DOHH2 (cell line): ENCODE results near the gene CD164L2.

Source experiments
- H3F3A ChIP-seq: fragments of 200-600 bp; sonication (generic), shearing (Covaris generic); 2 replicates; pipeline ENCODE4 v1.6.0; 2016; ENCODE audit warnings: antibody characterized with exemption, mild to moderate bottlenecking; ENCODE audit not compliant: control insufficient read depth, insufficient read depth
- H3K27ac ChIP-seq: fragments of 200-600 bp; sonication (generic); 2 replicates; pipeline ENCODE4 v1.5.1; 2014; ENCODE audit warnings: low read depth, mild to moderate bottlenecking, low read length, moderate library complexity
- H3K27me3 ChIP-seq: fragments of 200-600 bp; sonication (generic); 2 replicates; pipeline ENCODE4 v1.6.1; 2014; ENCODE audit warnings: mild to moderate bottlenecking, low read length, mixed read lengths; ENCODE audit not compliant: control insufficient read depth
- H3K36me3 ChIP-seq: fragments of 200-600 bp; sonication (generic); 2 replicates; pipeline ENCODE4 v1.6.1; 2014; ENCODE audit warnings: mild to moderate bottlenecking, low read length, moderate library complexity, mixed read lengths; ENCODE audit not compliant: control insufficient read depth
- H3K4me1 ChIP-seq: fragments of 200-600 bp; sonication (generic); 2 replicates; pipeline ENCODE4 v1.6.1; 2014; ENCODE audit warnings: mild to moderate bottlenecking, low read length, mixed read lengths; ENCODE audit not compliant: control insufficient read depth
- H3K4me2 ChIP-seq: fragments of 200-600 bp; sonication (generic); 2 replicates; pipeline ENCODE4 v1.6.0; 2014; ENCODE audit warnings: mild to moderate bottlenecking, low read length, moderate library complexity
- H3K4me3 ChIP-seq: fragments of 200-600 bp; sonication (generic); 2 replicates; pipeline ENCODE4 v1.5.1; 2014; ENCODE audit warnings: mild to moderate bottlenecking, low read length, mixed read lengths
- H3K79me2 ChIP-seq: fragments of 200-600 bp; sonication (generic); 2 replicates; pipeline ENCODE4 v1.6.1; 2014; ENCODE audit warnings: mild to moderate bottlenecking, low read length, mixed read lengths; ENCODE audit not compliant: control insufficient read depth
- H3K9me2 ChIP-seq: fragments of 200-600 bp; sonication (generic); replicated peaks from 2 replicates; pipeline ENCODE4 v1.6.1; 2014; ENCODE audit warnings: mild to moderate bottlenecking, low read length, mixed read lengths; ENCODE audit not compliant: control insufficient read depth
- H3K9me3 ChIP-seq: fragments of 200-600 bp; sonication (generic); 2 replicates; pipeline ENCODE4 v1.6.1; 2014; ENCODE audit warnings: antibody characterized with exemption, low read length, mixed read lengths; ENCODE audit not compliant: control insufficient read depth, insufficient read depth
- H4K20me1 ChIP-seq: fragments of 200-600 bp; sonication (generic); 2 replicates; pipeline ENCODE4 v1.6.0; 2014; ENCODE audit warnings: low read depth, mild to moderate bottlenecking, antibody characterized with exemption, low read length, moderate library complexity; ENCODE audit not compliant: control insufficient read depth, insufficient read depth
- EZH2phosphoT487 ChIP-seq: fragments of 200-600 bp; sonication (generic); IDR thresholded peaks from 2 replicates; pipeline ENCODE4 v1.6.1; 2017; ENCODE audit warnings: borderline replicate concordance, mild to moderate bottlenecking, antibody characterized with exemption, low read length, moderate library complexity, mixed read lengths
- TF ChIP-seq, protein P1 (sequence below): fragments of 200-600 bp; sonication (generic); IDR thresholded peaks from one replicate; pipeline ENCODE4 v1.5.1; 2014; ENCODE audit warnings: antibody characterized with exemption, mild to moderate bottlenecking, low read depth, low read length; ENCODE audit not compliant: poor library complexity, severe bottlenecking

Gene CD164L2

GRCh38 chr1:27383661-27384060 lies 528 bp upstream of the CD164L2 start:
- no peak overlapping the region for H3K4me3 ChIP-seq
- no peaks in the 10 kb centered on the region for H3K9me2 ChIP-seq
- H4K20me1 ChIP-seq = no peaks in the 10 kb centered on the region
- H3K4me1 ChIP-seq = no peaks in the 10 kb centered on the region
- peaks cover 19% of the 10 kb centered on the region for H3K27me3 ChIP-seq
- H3K27ac ChIP-seq = no peak overlapping the region
- H3K9me3 ChIP-seq = no peaks in the 10 kb centered on the region
- no peaks in the 10 kb centered on the region for H3K79me2 ChIP-seq
- H3K4me2 ChIP-seq = no peak overlapping the region
- H3F3A ChIP-seq = no peaks in the 10 kb centered on the region
- no peaks in the 10 kb centered on the region for H3K36me3 ChIP-seq
- TF ChIP-seq, protein P1, sequence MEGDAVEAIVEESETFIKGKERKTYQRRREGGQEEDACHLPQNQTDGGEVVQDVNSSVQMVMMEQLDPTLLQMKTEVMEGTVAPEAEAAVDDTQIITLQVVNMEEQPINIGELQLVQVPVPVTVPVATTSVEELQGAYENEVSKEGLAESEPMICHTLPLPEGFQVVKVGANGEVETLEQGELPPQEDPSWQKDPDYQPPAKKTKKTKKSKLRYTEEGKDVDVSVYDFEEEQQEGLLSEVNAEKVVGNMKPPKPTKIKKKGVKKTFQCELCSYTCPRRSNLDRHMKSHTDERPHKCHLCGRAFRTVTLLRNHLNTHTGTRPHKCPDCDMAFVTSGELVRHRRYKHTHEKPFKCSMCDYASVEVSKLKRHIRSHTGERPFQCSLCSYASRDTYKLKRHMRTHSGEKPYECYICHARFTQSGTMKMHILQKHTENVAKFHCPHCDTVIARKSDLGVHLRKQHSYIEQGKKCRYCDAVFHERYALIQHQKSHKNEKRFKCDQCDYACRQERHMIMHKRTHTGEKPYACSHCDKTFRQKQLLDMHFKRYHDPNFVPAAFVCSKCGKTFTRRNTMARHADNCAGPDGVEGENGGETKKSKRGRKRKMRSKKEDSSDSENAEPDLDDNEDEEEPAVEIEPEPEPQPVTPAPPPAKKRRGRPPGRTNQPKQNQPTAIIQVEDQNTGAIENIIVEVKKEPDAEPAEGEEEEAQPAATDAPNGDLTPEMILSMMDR = no peak
- no peak for TF ChIP-seq EZH2phosphoT487

- Histone ChIP-seq H3K27ac (no peak overlapping the region), H4K20me1 (no peaks in the 10 kb centered on the region), H3F3A (no peaks in the 10 kb centered on the region; the same call in 1 of the 2 replicates), H3K4me3 (no peak overlapping the region), H3K27me3 (peaks cover 19% of the 10 kb centered on the region), H3K36me3 (no peaks in the 10 kb centered on the region), H3K9me2 (no peaks in the 10 kb centered on the region), H3K79me2 (no peaks in the 10 kb centered on the region), H3K4me1 (no peaks in the 10 kb centered on the region), H3K9me3 (no peaks in the 10 kb centered on the region), H3K4me2 (no peak overlapping the region)
- TF ChIP-seq, protein P1 = no peak
- TF ChIP-seq EZH2phosphoT487 = no peak
These were observed 967 bp downstream of the CD164L2 start for GRCh38 chr1:27381969-27382762.

DNA sequence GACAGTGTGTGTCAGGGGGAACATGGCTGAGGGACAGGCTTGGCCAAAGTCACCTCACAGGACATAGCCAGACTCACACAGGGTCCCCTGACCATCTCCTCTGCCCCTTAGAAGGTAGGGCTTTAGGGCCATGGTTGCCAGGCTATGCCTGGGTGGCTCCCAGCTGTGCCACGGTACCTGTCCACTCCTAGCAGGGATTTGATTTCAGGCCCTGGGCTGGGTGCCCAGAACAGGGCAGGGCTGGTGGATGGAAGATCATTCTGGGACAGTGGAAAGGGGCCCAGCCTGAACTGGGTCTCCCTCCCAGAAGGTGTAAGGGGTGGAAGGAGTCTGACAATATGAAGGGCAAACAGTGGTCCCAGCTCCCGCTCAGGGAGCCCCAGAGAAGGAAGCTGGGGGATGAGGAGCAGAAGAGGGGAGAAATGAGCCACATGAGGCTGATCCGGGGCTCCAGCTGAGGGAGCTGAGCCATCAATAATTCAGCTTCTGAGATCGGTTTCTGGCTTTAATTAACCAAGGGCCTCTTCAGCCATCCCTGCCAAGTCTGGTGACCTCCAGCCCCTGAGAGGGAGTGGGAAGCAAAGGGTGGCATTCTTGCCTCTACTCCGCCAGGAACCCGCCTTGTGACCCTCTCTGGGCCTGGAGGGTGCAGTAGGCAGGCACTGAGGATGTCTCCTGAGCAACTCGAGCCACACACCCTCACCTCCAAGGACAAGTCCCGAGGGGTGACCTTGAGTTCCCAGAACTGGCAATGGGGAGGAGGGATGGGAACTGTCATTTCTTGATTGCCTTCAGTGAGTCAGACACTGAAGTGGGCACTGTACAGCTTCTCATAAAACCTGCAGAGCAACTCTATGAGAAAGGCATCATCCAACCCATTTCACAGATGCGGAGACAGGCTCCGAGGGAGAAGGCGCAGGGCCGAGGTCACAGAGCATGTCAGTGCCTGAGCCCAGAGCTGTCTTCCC lies 2.1 kb downstream of the CD164L2 start:
- no peaks in the 10 kb centered on the region; the same call in 1 of the 2 replicates for H3F3A ChIP-seq
- H4K20me1 ChIP-seq = no peaks in the 10 kb centered on the region
- no peaks in the 10 kb centered on the region for H3K36me3 ChIP-seq
- no peak overlapping the region for H3K4me2 ChIP-seq
- no peaks in the 10 kb centered on the region for H3K9me2 ChIP-seq
- H3K4me3 ChIP-seq = no peak overlapping the region
- H3K79me2 ChIP-seq = no peaks in the 10 kb centered on the region
- H3K9me3 ChIP-seq = no peaks in the 10 kb centered on the region
- no peak overlapping the region for H3K27ac ChIP-seq
- H3K27me3 ChIP-seq = peaks cover 17% of the 10 kb centered on the region
- TF ChIP-seq, protein P1 = no peak
- TF ChIP-seq EZH2phosphoT487 = no peak
- H3K4me1 ChIP-seq = no peaks in the 10 kb centered on the region
